Fibroblast of upper back skin (primary cell): ENCODE data around the gene SLC27A1.
A peak's percentile ranks its signal among the peaks of the same experiment; 100 is the strongest.
"Not testable (repeated sequence)": the region's sequence is repeated elsewhere in the genome, so short reads cannot be mapped to it uniquely, and the experiment has no call there.

Source experiments
- DNase-seq: peaks from one replicate; pipeline ENCODE4 v3.0.0-alpha.2; 2013

The SLC27A1 gene

DNA sequence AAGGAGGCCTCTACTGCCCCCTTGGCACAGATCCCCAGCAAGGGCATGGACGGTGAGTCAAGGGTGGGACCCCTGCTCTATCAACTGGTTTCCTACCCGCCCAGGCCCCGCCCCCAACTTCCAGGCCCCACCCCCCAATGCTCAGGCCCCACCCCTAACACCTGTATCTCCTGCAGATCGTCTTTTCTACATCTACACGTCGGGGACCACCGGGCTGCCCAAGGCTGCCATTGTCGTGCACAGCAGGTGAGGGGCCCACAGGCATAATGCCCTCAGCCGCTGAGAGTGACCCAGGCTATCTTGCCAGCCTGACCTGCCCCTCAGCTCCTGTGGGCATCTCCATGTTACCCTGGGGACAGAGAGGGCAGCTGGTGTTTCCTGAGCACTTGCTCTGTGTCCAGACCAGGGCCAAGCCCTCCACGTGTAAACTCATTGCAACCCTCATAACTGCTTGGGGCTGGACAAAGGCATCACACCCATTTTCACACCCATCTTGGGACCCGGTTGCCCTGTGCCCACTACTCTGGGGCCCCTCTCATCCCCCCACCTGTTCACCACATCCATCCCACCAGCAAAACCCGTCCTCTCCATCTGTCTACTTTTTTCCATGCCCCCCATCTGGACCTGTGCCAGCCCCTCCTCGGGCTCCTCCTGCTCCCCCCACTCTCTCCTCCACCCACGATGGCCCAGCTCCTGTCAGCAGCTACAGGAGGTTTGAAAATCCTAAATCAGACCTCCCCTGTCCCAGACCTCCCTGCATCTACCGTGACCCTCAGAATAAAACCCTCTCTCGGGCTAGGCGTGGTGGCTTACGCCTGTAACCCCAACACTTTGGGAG lies 17.2 kb downstream of the SLC27A1 start:
- DNase-seq, result no peak

DNA sequence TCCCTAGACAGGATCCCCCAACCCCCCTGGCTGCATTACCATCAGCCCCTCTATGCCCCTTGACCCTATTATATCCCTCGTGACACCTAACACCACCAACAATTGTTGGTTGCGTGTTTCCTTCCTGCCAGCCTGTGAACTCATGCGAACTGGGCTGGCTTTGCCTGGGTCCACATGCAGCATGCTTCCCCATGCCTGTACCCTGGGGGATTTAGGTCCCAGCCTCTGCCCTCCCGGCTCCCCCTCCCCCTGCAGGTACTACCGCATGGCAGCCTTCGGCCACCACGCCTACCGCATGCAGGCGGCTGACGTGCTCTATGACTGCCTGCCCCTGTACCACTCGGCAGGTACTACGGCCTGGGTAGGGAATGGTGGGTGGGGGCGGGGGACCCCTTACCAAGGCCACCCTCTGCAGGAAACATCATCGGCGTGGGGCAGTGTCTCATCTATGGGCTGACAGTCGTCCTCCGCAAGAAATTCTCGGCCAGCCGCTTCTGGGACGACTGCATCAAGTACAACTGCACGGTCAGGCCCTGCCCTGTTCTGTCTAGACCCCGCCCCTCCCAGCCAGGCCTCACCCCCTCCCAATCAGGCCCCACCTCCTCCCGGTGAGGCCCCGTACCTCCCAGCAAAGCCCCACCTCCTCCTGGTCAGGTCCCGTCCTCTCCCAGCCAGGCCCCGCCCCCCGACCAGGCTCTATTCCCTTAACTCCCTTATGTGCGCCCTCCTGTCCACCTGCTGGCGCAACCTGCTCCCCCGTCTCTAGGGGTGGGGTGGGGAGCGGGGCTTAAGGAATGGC lies 18.5 kb downstream of the SLC27A1 start:
- no peak for DNase-seq

GRCh38 chr19:17489392-17490030 lies 19.2 kb downstream of the SLC27A1 start:
- no peak for DNase-seq

DNA sequence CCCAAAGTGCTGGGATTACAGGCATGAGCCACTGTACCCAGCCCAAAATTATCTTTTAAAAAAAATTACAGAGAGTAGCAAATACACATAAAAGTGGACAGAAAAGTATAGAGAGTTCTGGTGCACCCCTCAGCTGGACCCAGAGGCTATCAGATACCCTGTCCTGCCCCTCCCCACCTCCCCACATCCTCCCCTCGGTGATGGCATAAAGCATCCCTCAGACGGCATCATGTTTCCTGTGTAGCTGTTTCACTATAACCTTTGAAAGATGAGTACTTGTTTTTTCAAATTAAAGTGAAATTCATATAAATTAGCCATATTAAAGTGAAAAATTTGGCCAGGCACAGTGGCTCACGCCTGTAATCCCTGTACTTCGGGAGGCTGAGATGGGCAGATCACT lies 20.1 kb downstream of the SLC27A1 start:
- no peak for DNase-seq

GRCh38 chr19:17491287-17491686 lies 21.0 kb downstream of the SLC27A1 start:
- peak; percentile 21 for DNase-seq

DNA sequence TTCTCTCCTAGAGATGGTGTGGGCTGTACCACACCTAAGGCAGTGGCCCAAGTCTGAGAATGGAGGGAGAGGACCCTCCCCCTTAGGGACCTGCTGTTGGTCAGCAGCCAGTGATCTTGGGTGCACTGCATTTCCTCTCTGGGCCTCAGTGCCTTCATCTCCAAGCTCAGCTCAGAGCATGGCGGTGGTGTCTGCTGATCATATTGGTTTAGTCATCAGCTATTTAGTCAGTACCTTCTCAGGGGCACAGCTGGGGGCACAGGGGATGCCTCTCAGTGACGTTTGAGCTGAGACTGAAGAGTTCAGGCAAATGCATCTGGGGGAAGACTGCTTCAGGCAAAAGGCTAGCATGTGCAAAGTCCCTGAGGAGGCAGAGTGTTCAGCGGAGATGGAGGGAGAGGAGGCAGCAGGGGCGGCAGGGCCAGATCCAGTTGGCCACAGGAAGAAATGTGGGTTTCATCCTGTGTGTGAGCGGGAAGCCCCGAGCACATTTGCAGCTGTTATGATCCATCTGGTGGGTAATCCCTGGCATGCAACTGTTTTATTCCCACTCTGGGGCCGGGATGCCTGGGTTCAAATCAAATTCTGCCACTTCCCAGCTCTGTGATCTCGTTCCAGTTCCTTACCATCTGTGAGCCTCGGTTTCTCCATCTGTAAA lies 25.4 kb downstream of the SLC27A1 start:
- DNase-seq, result no peak

DNA sequence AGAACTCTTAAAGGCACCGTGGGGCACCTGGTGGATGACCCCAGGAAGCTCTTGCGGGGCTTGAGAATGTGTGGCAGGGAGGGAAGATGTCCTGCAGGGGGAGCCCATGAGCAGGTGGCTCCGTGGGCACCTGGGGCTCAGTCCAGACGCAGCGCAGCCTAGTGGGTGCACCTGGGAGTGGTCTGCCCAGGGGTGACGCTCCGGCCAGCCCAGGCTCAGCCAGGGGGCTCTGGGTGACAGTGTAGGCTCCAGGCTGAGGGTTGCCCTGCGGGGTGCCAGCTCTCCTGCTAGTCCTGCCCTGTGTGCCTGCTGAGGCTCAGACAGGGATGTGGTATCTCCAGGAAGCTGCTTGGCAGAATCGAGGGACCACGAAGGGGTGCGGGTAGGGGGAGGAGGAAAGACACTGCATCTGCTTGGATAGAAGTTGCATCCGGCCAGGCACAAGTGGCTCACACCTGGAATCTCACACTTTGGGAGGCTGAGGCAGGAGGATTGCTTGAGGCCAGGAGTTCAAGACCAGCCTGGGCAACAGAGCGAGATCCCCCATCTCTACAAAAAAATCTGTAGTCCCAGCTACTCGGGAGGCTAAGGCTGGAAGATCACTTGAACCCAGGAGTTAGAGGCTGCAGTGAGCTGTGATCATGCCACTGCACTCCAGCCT lies 26.1 kb downstream of the SLC27A1 start:
- DNase-seq, result peak; percentile 66

DNA sequence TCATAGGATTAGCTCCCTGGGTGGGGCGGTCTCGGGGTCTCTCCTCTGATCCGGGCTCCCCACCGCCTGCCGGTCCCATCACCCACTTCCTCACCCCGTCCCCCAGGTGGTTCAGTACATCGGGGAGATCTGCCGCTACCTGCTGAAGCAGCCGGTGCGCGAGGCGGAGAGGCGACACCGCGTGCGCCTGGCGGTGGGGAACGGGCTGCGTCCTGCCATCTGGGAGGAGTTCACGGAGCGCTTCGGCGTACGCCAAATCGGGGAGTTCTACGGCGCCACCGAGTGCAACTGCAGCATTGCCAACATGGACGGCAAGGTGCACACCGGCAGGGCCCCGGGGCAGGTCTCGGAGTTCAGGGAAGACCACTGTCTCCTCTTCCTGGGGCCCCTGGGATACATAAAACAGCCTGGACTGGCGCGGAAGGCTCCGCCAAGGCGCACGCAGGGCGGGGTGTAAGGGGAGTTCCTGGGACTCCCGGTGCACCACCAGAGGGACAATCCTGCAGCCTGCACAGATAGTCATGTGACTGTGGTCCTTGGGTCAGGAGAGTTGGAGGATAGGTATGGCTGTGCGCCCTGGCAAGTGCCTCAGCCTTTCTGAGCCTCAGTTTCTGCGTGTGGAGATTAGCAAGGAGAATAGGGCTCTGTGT lies 26.9 kb downstream of the SLC27A1 start:
- no peak for DNase-seq

- DNase-seq, result not testable (repeated sequence)
Observed at GRCh38 chr19:17499025-17499424, 28.7 kb downstream of the SLC27A1 start.

- DNase-seq, result peak; percentile 28
Observed at GRCh38 chr19:17499648-17500446, 29.5 kb downstream of the SLC27A1 start.

GRCh38 chr19:17500447-17501198 lies 30.3 kb downstream of the SLC27A1 start:
- DNase-seq, result no peak

DNA sequence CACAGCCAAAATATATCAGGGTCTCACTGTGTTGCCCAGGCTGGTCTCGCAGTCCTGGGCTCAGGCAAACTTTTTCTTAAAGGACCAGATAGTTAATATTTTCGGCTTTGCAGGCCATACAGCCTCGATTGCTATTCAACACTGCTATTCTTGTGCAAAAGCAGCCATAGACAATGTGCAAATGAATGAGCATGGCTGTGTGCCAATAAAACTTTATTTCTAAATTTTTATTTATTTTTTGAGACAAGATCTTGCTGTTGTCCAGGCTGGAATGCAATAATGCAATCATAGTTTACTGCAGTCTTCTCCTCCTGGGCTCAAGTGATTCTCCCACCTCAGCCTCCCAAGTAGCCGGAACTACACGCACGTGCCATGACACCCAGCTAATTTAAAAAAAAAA lies 32.9 kb downstream of the SLC27A1 start:
- DNase-seq, result no peak

GRCh38 chr19:17504030-17504429 lies 33.7 kb downstream of the SLC27A1 start:
- no peak for DNase-seq

DNA sequence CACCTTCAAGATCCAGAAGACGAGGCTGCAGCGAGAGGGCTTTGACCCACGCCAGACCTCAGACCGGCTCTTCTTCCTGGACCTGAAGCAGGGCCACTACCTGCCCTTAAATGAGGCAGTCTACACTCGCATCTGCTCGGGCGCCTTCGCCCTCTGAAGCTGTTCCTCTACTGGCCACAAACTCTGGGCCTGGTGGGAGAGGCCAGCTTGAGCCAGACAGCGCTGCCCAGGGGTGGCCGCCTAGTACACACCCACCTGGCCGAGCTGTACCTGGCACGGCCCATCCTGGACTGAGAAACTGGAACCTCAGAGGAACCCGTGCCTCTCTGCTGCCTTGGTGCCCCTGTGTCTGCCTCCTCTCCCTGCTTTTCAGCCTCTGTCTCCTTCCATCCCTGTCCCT lies 34.1 kb downstream of the SLC27A1 start:
- no peak for DNase-seq

- no peak for DNase-seq
Observed at GRCh38 chr19:17505223-17505622, 34.9 kb downstream of the SLC27A1 start.

DNA sequence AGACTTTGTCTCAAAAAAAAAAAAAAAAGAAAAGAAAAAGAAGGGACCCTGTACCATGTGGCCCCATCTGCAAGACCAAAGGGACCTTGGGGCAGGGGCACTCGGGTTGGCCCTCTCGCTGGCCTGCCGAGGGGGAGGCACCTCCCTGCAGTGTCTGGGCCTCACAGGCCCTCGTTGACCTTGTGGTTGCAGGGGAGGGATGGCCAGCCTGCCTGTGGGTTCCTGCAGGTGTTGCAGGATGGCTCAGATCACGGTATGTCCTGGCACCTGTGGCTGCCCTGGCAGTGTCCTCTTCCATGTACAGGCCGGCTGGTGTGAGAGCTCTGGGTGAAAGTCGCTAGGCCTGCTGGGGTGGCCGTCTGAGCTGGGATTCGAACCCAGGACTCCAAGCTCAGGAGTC lies 36.4 kb downstream of the SLC27A1 start:
- DNase-seq, result no peak

DNA sequence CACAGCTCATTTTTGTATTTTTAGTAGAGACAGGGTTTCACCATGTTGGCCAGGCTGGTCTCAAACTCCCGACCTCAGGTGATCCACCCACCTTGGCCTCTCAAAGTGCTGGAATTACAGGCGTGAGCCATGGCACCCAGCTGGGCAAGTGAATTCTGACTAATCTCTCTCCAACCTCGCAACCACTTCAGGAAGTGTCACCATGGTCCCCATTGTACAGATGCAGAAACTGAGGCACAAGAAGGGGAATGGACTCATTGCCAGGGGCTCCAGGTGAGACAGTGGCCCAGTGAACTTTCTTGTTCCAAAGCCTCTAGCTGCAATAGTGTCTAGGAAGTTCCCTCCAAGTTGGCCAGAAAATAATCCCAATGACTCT lies 38.2 kb downstream of the SLC27A1 start:
- DNase-seq, result not testable (repeated sequence)

DNA sequence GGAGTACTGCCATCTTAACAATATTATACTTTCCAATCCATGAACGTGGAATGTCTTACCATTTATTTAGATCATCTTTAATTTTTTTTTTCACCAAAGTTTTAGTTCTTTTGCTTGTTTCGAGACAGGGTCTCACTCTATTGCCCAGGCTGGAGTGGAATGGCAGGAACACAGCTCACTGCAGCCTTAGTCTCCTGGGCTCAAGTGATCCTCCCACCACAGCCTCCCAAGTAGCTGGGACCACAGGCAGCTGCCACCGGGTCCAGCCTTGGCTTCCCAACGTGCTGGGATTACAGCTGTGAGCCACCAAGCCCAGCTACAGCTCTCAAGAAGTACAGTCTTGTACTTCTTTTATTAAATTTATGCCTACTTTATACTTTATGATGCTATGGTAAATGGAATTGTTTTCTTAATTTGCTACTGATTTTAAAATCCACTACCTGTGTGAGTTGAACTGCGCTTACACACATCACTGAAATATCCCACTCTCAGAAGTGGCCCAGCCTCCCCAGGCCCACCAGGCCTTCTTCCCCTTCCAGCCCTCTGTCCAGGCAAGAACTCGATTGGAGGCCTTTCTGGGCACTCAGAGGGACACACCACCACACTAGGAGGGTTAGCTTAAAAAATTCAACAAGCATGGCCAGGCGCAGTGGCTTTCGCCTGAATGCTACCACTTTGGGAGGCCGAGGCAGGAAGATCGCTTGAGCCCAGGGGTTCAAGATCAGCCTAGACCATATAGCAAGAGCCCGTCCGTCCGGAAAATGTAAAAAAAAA lies 40.1 kb downstream of the SLC27A1 start:
- no peak for DNase-seq

DNA sequence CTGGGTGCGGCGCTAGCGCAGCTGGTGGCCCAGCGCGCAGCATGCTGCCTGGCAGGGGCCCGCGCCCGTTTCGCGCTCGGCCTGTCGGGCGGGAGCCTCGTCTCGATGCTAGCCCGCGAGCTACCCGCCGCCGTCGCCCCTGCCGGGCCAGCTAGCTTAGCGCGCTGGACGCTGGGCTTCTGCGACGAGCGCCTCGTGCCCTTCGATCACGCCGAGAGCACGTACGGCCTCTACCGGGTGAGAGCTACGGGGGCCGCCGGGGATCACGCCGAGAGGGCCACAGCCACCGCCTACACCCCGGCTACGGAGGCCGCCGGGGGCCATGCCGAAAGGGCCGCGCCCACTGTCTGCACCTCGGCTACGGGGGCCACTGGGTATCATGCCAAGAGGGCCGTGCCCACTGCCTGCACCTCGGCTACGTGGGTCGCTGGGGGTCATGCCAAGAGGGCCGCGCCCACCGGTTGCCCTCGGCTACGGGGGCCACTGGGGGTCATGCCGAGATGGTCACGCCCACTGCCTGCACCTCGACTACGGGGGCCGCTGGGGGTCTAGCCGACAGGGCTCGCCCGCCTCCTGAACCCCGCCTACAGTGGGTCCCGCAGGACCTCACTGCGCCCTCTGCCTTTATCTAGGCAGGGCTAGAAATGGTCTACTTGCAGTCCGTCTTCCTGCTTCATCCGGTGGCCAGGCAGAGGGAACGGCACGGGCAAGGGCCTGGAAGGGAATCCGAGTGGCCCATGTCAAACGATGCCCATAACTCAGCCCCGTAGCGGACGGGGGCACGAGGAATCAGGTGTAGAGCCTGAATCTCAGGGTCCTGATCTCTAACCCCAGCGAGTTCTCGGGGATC lies 41.6 kb downstream of the SLC27A1 start:
- DNase-seq, result peak; percentile 79
